Effector CD8-positive, alpha-beta T cell (primary cell): ENCODE data around the gene ECHS1.
"Not testable (repeated sequence)": the region's sequence is repeated elsewhere in the genome, so short reads cannot be mapped to it uniquely, and the experiment has no call there.

ENCODE experiments used
- DNase-seq: peaks from one replicate; lab custom pipeline; 2025; lab: John Stamatoyannopoulos, UW

The ECHS1 gene

GRCh38 chr10:133399123-133399601 lies 26.0 kb upstream of the ECHS1 start:
- DNase-seq, result no peak

GRCh38 chr10:133397938-133398337 lies 24.8 kb upstream of the ECHS1 start:
- no peak for DNase-seq

- DNase-seq, result no peak
These were observed 23.0 kb upstream of the ECHS1 start for GRCh38 chr10:133396035-133396624.

GRCh38 chr10:133394801-133395221 lies 21.7 kb upstream of the ECHS1 start:
- no peak for DNase-seq

- DNase-seq, result peak; percentile 92
These were observed 21.0 kb upstream of the ECHS1 start, which contains the start of gene MTG1 for GRCh38 chr10:133394064-133394663. MTG1 (plus strand) TSS chr10:133394157; CDS start chr10:133394221, 64 bp downstream.

GRCh38 chr10:133393401-133394063 lies 20.4 kb upstream of the ECHS1 start:
- no peak for DNase-seq

- no peak for DNase-seq
These were observed 18.8 kb upstream of the ECHS1 start for GRCh38 chr10:133391761-133392518.

GRCh38 chr10:133391249-133391635 lies 18.1 kb upstream of the ECHS1 start:
- no peak for DNase-seq

GRCh38 chr10:133390597-133391248 lies 17.6 kb upstream of the ECHS1 start:
- DNase-seq, result no peak

- DNase-seq, result no peak
These were observed 16.0 kb upstream of the ECHS1 start for GRCh38 chr10:133388973-133389818.

GRCh38 chr10:133388236-133388972 lies 15.2 kb upstream of the ECHS1 start:
- DNase-seq, result no peak

GRCh38 chr10:133386951-133387350 lies 13.8 kb upstream of the ECHS1 start:
- DNase-seq, result not testable (repeated sequence)

GRCh38 chr10:133385214-133385613 lies 12.1 kb upstream of the ECHS1 start:
- DNase-seq, result no peak

- no peak for DNase-seq
These were observed 10.9 kb upstream of the ECHS1 start for GRCh38 chr10:133384071-133384470.

GRCh38 chr10:133383551-133383950 lies 10.4 kb upstream of the ECHS1 start:
- no peak for DNase-seq

- no peak for DNase-seq
These were observed 7.9 kb upstream of the ECHS1 start for GRCh38 chr10:133381036-133381435.

GRCh38 chr10:133379801-133380666 lies 6.9 kb upstream of the ECHS1 start:
- no peak for DNase-seq

- peak; percentile 27 for DNase-seq
These were observed 6.1 kb upstream of the ECHS1 start, which contains the start of gene PAOX for GRCh38 chr10:133379152-133379800. PAOX (plus strand) TSS chr10:133379262; CDS start chr10:133379317, 55 bp downstream.
